ENCODE results near the gene TAF1C. TPM values are rescaled to one million over a fixed set of nuclear protein-coding genes. Genes with fewer than 3 reads are reported as not detected.

Gene TAF1C
- total and polyA plus RNA-seq, 2 donors (not counting 3 experiments of a cell fraction or from before 2014, with no cell fraction given) = 57.2 to 77.6 TPM

DNA sequence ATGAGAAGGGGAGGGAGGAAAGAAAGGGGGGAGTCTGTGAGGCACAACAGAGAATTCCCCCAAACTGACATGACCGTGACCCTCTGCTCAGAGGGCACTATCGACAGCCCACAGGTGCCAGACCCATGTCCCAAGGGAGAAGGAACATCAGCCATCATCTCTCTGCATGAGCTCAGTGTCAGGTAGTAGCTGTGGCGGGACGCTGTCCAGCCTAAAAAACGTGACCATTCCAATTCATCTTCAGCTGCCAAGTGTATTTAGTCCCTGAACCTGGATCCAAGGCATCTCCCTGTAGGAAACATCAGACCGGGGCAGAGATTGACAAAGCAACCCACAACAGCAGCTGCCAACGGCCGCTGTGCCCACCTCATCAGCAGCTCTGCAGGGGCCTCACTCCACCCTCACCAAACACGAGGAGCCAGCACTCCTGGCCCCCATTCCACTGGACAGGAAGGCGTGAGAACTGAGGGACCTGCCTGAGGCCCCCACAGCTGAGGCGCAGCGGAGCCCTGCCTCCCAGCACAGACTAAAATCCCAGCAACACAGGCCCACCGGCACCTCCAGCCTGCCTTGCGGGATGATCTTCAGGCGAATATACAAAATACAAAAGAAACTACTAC, 8.6 kb downstream of the TAF1C start:
- Histone ChIP-seq H3K27ac (ENCODE audit: insufficient read depth, low read depth, low read length) (no peak overlapping the region), H3K9ac (replicated peaks; ENCODE audit: extremely low read depth, insufficient read depth, low read length) (no peak overlapping the region), H3K9me3 (replicated peaks; ENCODE audit: control insufficient read depth, insufficient read depth, low read length) (no peaks in the 10 kb centered on the region), H3K27me3 (ENCODE audit: control insufficient read depth in 2 of 2, insufficient read depth in 2 of 2, low read length in 2 of 2) (no peaks in the 10 kb centered on the region), H3K4me2 (ENCODE audit: insufficient read depth, low read length) (no peak overlapping the region), H3K4me1 (ENCODE audit: control insufficient read depth, extremely low read depth, insufficient read depth, low read length) (peaks cover 18% of the 10 kb centered on the region), H4K20me1 (replicated peaks; ENCODE audit: control insufficient read depth, extremely low read depth, insufficient read depth, low read length) (no peaks in the 10 kb centered on the region), H3K36me3 (ENCODE audit: control insufficient read depth in 2 of 2, extremely low read depth in 1 of 2, insufficient read depth in 2 of 2, low read length in 2 of 2) (peaks cover 6 to 40% of the 10 kb centered on the region in 2 experiments), H3K9me1 (replicated peaks; ENCODE audit: control insufficient read depth, extremely low read depth, insufficient read depth, low read length) (no peaks in the 10 kb centered on the region), H3K79me2 (ENCODE audit: control insufficient read depth, insufficient read depth, low read length) (no peaks in the 10 kb centered on the region), H3K4me3 (replicated peaks in 1 of 3; ENCODE audit: insufficient read depth in 1 of 3, low read depth in 1 of 3, low read length in 3 of 3) (no peak overlapping the region), H2AFZ (ENCODE audit: low read depth, low read length) (no peak overlapping the region)
- ChIA-PET POLR2A (no interaction called here), CTCF (interaction anchor here (1.1 to 3.1 kb wide), 5 partner anchors 8 to 222 kb away, joined by 3 to 12 read pairs (median 6); partner anchors contain the start of gene TAF1C)
- dilution Hi-C loops (cut with MboI; ENCODE audit: extremely low pct_ligation_motif_present, low sequenced_read_pairs) (no loop called here), intact Hi-C loops (cut with micrococcal nuclease) (loop anchor here (5.0 kb wide), 1 partner anchor 211 kb away; the partner anchor contains the start of gene NECAB2)
- FAIRE-seq = no peak
- BruUV-seq (replicated peaks) = no TSS peak
- DNase-seq (ENCODE audit: low read depth, low spot score) = no peak
- no peak for TF ChIP-seq MYC (IDR thresholded peaks at IDR 0.05; ENCODE audit: low read depth, low read length)
- TF ChIP-seq, protein P1, sequence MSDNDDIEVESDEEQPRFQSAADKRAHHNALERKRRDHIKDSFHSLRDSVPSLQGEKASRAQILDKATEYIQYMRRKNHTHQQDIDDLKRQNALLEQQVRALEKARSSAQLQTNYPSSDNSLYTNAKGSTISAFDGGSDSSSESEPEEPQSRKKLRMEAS (IDR thresholded peaks at IDR 0.05; ENCODE audit: insufficient read depth, insufficient read length) = no peak

DNA sequence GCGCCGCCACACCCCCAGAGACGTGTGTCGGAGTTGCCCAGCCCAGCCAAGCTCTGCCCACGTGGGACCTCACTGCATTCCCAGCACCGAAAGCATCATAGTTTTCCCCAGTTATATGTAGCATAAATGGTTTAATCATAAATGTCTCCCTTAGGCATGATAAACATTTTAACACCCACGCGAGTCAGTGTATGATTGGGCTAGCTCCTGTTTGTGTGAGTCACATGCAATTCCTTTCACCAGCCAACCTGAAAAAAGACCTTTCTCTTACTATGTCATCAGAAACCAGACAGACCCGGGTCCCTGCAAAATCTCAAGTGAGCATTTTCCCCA, 9.2 kb downstream of the TAF1C start:
- Histone ChIP-seq H3K4me2 (ENCODE audit: insufficient read depth, low read length) (no peak overlapping the region), H3K4me3 (replicated peaks in 1 of 3; ENCODE audit: insufficient read depth in 1 of 3, low read depth in 1 of 3, low read length in 3 of 3) (no peak overlapping the region), H3K79me2 (ENCODE audit: control insufficient read depth, insufficient read depth, low read length) (no peaks in the 10 kb centered on the region), H3K36me3 (ENCODE audit: control insufficient read depth in 2 of 2, extremely low read depth in 1 of 2, insufficient read depth in 2 of 2, low read length in 2 of 2) (peaks cover 6 to 35% of the 10 kb centered on the region in 2 experiments), H3K27ac (ENCODE audit: insufficient read depth, low read depth, low read length) (no peak overlapping the region), H2AFZ (ENCODE audit: low read depth, low read length) (no peak overlapping the region), H3K4me1 (ENCODE audit: control insufficient read depth, extremely low read depth, insufficient read depth, low read length) (peaks cover 18% of the 10 kb centered on the region), H3K9ac (replicated peaks; ENCODE audit: extremely low read depth, insufficient read depth, low read length) (no peak overlapping the region), H4K20me1 (replicated peaks; ENCODE audit: control insufficient read depth, extremely low read depth, insufficient read depth, low read length) (no peaks in the 10 kb centered on the region), H3K9me3 (replicated peaks; ENCODE audit: control insufficient read depth, insufficient read depth, low read length) (no peaks in the 10 kb centered on the region), H3K27me3 (ENCODE audit: control insufficient read depth in 2 of 2, insufficient read depth in 2 of 2, low read length in 2 of 2) (no peaks in the 10 kb centered on the region), H3K9me1 (replicated peaks; ENCODE audit: control insufficient read depth, extremely low read depth, insufficient read depth, low read length) (no peaks in the 10 kb centered on the region)
- DNase-seq (ENCODE audit: low read depth, low spot score) = no peak
- intact Hi-C loops (cut with micrococcal nuclease) = loop anchor here (1.0 to 5.0 kb wide), 2 partner anchors 9 to 210 kb away; partner anchors contain the start of gene NECAB2
- ChIA-PET CTCF (interaction anchor here (1.5 to 3.1 kb wide), 4 partner anchors 9 to 93 kb away, joined by 8 to 18 read pairs (median 10); partner anchors contain the start of gene TAF1C), POLR2A (no interaction called here)
- BruUV-seq (replicated peaks) = no TSS peak
- dilution Hi-C loops (cut with MboI; ENCODE audit: extremely low pct_ligation_motif_present, low sequenced_read_pairs) = no loop called here
- no peak for FAIRE-seq
- TF ChIP-seq FOS (IDR thresholded peaks at IDR 0.05; ENCODE audit: borderline replicate concordance, insufficient read depth, low read length) (peak; percentile 28), JUN (IDR thresholded peaks at IDR 0.05; ENCODE audit: borderline replicate concordance, insufficient read depth, insufficient read length, low read depth) (no peak)

Measured in endothelial cell of umbilical vein (primary cell).